ENCODE measurements around the gene PRSS33. TPM values are rescaled to one million over a fixed set of nuclear protein-coding genes. Genes with fewer than 3 reads are reported as not detected.

PRSS33 gene
- polyA plus RNA-seq, 1 donor = not detected

GRCh38 chr16:2765462-2766404 lies 21.6 kb downstream of the PRSS33 start:
- DNase-seq (ENCODE audit: low read depth) = no peak

DNA sequence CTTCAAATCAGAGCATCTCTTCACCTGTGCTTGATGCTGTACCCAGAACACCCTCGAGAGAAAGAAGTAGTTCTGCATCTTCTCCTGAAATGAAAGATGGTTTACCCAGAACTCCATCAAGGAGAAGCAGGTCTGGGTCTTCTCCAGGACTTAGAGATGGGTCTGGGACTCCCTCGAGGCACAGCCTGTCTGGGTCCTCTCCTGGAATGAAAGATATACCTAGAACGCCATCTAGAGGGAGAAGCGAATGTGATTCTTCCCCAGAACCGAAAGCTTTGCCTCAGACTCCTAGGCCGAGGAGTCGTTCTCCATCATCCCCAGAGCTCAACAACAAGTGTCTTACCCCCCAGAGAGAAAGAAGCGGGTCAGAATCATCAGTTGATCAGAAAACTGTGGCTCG lies 22.6 kb downstream of the PRSS33 start:
- no peak for DNase-seq (ENCODE audit: low read depth)

GRCh38 chr16:2763173-2763572 lies 24.2 kb downstream of the PRSS33 start:
- DNase-seq (ENCODE audit: low read depth) = no peak

GRCh38 chr16:2762711-2763110 lies 24.6 kb downstream of the PRSS33 start:
- no peak for DNase-seq (ENCODE audit: low read depth)

GRCh38 chr16:2761886-2762583 lies 25.3 kb downstream of the PRSS33 start:
- DNase-seq (ENCODE audit: low read depth) = no peak

GRCh38 chr16:2761472-2761871 lies 25.9 kb downstream of the PRSS33 start:
- DNase-seq (ENCODE audit: low read depth) = no peak

DNA sequence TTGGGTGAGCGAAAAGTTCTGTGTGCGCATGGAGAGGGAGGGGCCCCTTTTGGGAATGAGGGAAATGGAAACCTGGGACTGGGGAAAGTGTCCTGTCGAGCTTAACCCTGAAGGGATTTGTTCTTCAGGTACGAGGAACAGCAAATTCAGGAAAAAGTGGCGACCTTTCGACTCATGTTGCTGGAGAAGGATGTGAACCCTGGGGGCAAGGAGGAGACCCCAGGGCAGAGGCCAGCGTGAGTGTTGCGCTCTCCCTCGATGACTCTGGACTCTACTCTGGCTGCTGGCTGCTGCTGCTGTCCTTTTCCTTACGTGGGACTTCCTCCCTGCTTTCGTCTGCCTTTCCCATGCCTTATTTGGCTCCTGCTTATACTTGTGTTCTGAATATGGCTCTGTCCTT lies 30.0 kb downstream of the PRSS33 start:
- DNase-seq (ENCODE audit: low read depth) = no peak

- no peak for DNase-seq (ENCODE audit: low read depth)
These were observed 30.9 kb downstream of the PRSS33 start for GRCh38 chr16:2756288-2757015.

DNA sequence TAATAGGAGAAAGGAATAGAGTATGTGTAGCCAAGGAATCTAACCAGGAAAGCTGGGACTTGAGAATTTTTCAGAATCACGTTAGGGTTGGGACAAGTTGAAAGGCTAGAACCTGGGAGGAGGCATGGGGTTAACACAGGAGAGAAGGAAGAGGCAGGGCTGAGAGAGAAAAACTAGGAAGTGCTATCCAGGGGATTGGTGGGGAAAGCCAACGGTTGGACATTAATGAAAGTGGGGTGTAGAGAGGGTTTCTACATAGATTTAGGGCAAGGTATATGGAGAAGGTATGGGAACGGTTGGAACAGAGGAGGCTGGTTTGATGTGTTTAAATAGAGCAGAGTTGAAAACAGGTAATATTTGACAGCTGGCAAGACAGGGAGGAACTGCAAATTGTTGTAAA lies 32.2 kb downstream of the PRSS33 start:
- no peak for DNase-seq (ENCODE audit: low read depth)

GRCh38 chr16:2753733-2754020 lies 33.7 kb downstream of the PRSS33 start:
- no peak for DNase-seq (ENCODE audit: low read depth)

DNA sequence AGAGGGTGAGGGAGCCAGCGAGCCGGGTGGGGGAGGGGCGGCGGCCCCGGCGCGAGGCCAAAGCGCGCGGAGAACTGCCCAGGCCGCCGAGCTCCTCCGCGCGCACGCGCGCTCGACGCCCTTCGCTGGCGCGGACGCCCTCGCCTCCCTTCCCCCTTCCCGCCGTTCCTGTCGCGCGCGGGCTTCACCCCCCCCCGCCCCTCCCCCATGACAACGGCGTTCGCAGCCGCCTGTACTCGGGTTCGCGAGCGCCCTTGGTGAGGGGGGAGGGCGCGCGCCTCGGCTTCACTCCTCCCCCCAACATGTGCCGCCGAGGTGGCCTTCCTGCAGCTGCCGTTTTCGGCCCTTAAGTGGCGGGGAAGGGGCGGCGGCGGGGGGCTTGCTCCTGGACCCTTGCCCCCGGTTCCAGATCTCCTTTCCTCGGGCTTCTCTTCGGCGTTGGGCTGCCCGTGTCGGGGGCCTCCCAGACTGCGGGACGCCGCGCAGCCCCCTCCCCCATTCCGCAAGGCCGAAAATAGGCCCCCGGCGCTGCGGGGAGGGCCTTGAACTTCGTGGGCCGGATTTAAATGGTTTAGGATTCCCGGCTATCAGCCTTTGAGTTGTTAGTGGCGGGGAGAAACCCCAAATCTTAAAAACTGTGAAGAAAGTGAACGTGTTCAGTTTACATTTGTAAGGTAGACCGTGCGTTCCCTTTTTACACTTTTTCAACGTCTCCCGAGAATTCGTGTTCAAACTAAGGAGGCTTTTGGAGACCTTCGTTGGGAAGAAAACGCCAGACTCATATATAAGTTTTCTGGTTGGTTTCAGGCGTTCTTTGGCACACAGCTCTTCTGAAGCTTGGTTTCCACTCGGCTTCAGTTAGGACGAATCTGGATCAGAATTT lies 34.3 kb downstream of the PRSS33 start:
- peak; percentile 62 for DNase-seq (ENCODE audit: low read depth)

DNA sequence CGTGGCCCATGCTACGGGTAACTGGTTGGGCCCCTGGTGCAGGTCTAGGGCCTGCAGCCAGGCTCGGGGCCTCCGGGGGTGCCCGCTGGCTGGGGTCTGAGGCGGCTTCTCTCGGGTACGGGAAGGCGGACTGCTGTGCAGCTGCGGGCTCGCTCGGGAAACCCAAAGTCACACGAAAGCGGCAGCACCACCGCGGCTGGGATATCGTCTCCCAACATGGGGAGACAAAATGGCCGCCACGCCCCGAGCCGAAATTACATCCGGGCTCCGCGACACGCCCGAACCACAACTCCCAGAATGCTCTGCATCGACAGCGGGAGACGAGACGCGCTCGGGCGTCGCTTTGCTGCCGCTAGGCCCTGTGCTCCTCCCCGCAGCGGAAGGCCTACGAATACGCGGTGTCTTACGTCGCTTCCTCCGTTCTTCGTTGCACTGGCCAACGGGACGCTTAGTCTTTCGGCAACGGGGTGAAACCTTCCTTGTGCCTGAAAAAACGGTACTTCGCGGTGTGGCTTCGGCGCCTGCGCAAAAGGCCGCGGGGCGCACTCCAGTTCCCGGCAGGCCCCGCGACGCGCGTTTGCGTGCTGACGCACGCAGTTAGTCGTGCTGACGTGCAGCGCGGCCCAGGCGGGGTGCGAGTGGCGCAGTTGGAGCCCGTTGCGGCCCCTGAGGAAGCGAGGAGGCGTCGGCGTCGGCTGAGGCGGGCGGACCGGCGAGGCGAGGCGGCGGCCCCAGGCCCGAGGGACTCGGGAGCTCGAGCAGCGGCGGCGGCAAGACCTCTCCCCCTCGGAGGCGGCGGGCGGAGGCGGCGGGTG lies 35.1 kb downstream of the PRSS33 start, which contains the start of gene SRRM2:
TSS of gene SRRM2 (plus strand) at position 604 of the 815 bp plus-strand sequence. CDS start 3,727 bp downstream, outside the sequence.
- DNase-seq (ENCODE audit: low read depth) = peak; percentile 92

DNA sequence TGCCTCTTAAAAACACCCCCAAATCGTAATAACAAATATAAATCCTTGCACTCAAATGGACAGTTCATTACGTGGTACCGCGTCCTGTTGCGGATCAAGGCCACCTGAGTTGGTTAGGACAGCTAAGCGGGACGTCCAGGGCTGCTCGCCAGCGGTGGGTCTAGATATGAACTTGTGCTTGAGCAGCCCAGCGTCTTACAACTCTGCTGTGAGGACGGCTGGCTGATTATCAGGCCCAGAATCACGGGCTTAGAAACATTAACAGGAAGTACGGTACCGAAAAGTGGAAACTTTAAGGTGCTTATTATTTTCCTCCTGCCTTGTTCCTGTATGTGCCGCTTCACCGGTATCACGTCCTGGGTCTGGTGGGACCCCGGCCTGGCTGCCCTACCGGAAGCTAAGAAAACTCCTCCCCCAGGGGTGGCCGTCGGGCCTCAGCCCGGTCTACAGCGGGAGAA lies 35.8 kb downstream of the PRSS33 start:
- no peak for DNase-seq (ENCODE audit: low read depth)

- DNase-seq (ENCODE audit: low read depth) = no peak
These were observed 37.4 kb downstream of the PRSS33 start for GRCh38 chr16:2749936-2750335.

DNA sequence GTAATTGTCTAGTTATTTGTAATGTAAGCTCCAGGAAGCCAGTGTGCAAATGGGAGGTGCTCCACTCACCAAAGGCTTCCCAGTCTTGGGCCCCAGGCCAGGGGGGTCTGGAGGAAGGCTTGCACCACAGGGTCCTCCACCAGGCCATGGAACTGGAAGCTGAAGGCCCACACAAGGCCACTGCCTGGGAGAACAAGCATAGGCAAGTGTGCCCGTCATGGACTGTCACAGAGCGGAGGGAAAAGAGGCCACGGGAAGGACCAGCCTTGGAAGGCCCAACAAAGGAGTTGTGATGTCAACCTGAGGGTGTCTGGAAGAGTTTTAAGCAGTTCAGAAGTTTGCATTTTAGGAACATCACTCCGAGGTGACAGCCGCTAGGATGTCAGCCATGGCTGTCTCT lies 37.9 kb downstream of the PRSS33 start:
- DNase-seq (ENCODE audit: low read depth) = no peak

- DNase-seq (ENCODE audit: low read depth) = no peak
These were observed 38.5 kb downstream of the PRSS33 start for GRCh38 chr16:2748757-2749455.

DNA sequence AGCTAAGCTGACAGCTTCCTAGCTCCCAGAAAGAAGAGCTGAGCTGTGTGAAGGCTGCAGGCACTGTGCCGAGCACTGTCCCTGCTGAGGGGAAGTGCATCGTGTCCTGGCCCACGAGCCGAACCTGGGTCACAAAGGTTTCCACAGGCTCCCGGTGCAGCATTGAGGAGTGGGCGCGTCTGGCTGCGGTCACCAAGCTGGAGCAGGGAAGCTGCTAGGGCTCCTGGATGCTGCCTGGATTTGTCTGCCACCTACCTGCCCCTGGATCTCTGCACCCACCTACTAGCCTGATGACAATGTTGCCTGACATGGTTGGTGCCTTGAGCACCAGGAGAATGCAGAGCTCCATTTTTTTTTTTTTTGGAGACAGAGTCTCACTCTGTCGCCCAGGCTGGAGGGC lies 41.4 kb downstream of the PRSS33 start:
- no peak for DNase-seq (ENCODE audit: low read depth)

DNA sequence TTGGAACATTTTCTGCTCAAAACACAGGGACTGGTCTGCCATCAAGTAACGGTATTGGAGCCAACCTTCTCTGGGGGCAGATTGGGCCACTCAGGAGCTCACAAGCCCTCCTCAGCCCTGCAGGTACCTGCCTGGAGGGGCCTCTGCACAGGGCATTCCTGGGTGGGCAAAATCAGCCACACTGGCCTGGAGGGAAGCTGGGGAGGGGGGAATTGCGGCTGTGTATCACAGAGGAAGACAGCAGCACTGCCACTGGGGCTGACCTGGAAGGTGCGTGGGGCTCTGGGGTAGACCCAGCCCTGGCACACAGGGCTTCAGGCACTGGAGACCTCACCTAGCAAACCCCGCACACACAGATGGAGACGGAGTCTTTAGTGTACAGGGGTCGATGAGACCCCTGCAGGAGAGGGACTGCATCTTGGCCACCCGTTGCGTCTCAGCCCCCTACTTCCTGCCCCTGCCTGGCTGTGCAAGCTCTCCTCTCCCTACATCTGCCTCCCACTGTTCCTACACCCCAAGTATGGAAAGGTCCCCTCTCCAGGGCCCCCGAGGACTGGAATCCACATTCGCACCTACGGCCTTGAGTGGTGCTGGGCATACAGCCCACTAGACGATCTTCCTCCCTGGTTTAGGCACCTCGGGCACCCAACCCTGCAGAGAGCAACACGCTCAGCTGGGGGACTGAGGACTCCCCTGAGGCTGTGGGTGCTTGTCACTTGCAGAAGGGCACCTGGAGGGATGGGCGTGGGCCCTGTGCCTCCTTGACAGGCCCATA lies 42.1 kb downstream of the PRSS33 start:
- DNase-seq (ENCODE audit: low read depth) = no peak

DNA sequence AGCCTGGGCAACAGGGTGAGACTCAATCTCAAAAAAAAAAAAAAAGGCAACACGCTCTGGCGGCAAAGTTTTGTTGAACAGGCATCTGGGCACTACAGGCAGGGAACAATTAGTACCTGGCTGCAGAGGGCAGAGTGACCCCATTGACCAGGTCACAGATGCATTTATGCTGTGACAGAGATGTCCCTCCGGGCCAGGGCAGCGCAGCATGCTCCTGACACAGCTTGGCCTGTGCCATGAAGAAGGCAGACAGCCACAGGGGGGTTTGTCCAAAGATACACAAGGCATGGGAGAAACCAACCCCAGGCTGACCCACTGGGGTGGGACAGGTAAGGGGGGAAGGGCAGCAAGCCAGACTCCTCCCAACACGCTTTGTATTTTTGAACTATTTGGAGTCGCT lies 42.6 kb downstream of the PRSS33 start:
- no peak for DNase-seq (ENCODE audit: low read depth)
